NCI-H2081 (cell line): ENCODE results near the gene CITED4.

Experiments used
- DNase-seq, 2 experiments: peaks; one replicate each; lab custom pipeline; 2025; lab: John Stamatoyannopoulos, UW

CITED4 gene

GRCh38 chr1:40853885-40854170 is 8.3 kb downstream of the CITED4 start:
- no peak for DNase-seq

DNA sequence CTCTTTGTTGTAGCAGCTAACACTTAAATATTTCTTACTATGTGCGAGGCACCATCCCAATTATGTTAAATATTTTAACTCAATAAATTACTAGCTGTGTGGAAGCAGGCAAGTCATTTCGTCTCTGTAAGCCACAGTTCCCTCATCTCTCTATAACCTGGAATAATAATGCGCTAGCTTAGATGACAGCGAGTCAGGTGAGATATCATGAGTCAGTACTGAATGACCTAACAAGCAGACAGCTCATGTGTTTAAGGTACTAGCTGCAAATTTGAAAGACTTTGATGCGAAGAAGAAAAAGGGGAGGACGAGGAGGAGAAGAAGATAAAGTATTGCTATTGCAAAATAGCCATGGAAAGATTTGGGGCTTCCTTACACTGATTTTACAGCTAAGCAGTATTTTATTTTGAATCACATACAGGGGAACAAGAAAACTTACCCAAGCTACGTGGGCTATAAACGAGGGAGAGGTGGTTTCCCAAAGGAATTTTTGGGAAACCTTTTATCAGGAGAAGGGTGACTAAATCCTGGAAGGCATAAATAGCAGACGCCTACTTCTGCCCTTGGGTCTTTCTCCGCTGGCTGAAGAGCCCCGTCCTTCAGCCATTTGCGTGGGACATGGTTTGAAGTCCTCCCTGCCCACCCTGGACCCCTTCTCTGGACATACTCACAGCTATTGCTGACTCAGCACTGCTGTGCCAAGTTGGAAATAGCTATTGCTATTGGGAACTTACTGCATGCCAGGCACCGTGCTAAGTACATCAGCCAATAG is 8.9 kb downstream of the CITED4 start:
- no peak for DNase-seq

DNA sequence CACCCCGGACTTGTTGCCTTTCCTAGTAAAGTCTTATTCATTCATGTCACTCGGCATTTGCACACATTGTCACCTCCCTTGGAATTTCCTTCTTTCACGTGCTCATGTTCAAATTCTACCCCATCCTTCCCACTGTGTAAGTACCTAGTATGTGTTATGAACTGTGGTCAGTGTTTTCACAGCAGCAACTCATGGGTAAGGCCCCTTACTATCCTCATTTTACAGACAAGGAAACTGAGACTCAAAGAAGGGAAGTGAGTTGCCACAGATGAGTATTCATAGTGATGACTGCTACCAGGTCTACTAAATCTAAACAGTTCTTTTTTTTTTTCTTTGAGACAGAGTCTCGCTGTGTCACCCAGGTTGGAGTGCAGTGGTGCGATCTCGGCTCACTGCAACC is 10.5 kb downstream of the CITED4 start:
- no peak for DNase-seq

GRCh38 chr1:40849801-40850592 is 12.2 kb downstream of the CITED4 start:
- peak; percentile 69 for DNase-seq

GRCh38 chr1:40848530-40849189 is 13.5 kb downstream of the CITED4 start:
- DNase-seq = peak; percentile 63 to 80

DNA sequence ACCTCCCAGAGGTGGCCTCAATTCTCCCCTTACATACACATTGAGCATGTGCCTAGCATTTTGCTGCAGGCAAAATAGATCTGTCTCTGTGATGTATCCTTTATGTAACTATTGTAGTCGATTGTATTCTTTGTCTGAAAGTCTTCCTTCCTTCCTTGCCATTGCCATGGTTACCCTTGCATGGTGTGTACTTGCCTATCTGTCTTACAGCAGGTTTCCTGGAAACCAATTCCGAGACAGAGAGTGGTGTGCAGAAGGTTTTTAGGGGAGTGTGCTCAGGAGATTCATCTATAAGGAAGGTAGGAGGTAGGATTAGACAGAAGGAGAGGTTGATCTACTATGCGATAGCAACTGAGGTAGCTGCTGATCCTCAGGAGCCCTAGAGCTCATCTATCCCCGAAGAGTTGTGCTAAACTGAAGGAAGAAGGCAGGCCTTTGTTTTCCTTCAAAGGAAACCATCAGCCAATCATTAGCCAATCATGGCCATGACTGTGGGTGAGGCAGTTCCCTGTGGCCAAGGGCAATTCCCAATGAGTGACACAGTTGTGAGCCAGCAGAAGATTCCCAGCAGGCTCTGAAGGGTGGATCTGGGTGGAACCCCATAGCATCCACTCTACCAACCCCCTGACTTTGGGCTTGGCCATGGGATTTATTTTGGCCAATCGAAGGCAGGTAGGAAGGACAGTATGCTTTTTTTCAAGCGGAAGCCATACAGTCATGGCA is 15.0 kb downstream of the CITED4 start:
- DNase-seq = no peak

- no peak for DNase-seq
These were observed 16.3 kb downstream of the CITED4 start for GRCh38 chr1:40845895-40846294.

GRCh38 chr1:40844887-40845878 is 17.0 kb downstream of the CITED4 start:
- no peak for DNase-seq

DNA sequence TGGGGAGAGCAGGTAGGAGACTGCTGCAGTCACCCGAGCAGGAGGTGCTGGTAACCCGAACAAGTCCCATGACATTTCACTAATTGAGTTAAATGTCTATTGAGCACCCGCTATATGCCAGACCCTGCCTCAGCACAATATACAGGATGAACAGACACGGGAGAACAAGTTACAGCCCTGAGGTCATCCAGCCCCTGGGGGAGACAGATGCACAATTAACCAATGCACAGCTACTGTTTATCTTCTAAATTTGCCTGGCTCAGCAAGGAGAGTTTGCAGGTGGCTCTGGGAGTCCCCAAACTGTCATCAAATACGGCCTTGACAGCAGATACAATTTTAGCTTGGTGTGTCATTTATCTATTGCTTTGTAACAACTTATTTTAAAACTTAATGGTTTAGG is 18.1 kb downstream of the CITED4 start:
- peak; percentile 38 to 52 for DNase-seq

DNA sequence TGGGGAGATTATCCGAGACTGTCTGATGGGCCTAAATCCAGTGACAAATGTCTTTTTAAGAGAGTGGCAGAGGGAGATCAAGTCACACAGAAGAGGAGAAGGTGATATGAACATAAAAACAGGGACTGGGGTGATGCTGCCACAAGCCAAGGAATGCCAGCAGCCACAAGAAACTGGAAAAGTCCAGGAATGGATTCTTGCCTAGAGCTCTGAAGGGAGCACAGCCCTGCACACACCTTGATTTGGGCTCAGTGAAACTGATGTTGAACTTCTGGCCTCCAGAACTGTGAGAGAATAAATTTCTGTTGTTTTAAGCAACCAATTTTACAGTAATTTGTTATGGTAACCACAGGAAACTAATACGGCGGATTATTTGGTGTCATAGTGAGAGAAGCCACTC is 19.5 kb downstream of the CITED4 start:
- no peak for DNase-seq

DNA sequence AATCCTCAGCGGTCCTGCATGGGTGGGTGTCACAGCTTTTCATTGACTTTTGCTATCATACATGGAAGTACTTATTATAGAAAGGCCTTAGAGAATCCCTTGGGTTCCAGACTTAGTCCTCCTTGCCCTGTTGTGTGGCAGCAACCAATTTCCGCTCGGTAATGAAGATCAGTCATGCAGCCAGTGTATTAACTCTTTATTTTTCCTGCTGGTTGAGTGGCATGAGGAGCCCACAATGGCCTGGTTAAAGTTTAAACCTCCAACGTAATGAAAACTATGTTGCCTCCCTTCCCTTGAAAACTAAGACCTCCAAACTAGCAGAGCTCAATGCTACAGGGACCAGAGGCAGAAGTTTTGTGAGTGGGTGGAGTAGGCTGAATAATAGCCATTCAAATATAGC is 20.0 kb downstream of the CITED4 start:
- DNase-seq = no peak

GRCh38 chr1:40841602-40842001 is 20.6 kb downstream of the CITED4 start:
- no peak for DNase-seq

DNA sequence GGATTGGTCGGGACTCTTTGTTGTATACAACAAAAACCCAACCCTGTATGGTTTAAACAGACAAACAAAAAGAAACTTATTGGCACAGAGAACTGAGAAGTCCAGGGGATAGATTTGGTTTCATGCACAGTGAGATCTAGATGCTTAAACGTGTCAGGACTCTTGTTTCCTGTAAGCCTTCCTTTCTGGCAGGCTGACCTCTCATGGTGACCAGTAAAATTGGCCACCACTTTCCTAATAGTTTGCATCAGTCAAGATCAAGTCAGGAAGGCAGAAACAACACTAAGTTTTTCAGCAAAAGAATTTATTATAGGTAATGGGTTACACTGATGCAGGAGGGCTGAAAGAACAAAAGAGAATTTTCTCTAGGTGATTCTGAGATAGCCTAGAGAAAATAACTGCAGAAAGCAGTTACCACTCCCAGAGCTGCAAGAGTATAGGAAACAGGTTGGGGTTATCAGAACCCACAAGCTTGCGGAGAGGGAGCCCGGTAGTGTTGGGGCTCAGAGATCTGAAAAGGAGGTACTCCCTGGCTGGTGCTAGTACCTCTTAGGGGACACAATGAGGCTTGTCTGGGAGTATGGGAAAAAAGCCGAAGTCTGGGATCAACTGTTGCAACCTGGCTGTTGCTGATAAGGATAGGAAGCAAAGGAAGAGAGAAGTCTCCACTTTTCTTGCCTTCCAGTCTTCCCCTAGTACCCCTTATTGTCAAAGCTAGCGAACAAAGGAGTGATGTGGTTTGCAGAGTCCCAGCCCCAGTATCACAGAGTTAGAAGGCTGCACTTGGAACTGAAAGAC is 21.4 kb downstream of the CITED4 start:
- DNase-seq = no peak

DNA sequence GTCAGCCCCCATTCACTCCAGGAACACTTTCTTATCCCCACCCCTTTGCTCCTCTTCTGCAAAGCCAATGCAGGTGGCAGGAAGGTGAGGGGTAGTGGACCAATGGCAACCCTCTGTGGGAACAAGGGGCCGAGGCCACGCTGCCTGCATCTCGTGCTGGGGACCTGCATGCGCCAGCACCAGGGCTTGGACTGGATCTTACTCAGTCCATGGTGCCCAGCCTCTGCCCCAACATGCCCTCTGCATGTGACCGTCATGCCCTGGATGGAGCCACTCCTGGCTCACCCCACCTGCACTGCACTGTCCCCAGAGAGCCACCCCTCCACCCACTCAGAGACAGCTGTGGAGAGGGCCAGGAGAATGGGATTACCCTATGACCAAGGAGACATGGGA is 22.2 kb downstream of the CITED4 start:
- no peak for DNase-seq

GRCh38 chr1:40838980-40839942 is 22.9 kb downstream of the CITED4 start:
- no peak for DNase-seq

DNA sequence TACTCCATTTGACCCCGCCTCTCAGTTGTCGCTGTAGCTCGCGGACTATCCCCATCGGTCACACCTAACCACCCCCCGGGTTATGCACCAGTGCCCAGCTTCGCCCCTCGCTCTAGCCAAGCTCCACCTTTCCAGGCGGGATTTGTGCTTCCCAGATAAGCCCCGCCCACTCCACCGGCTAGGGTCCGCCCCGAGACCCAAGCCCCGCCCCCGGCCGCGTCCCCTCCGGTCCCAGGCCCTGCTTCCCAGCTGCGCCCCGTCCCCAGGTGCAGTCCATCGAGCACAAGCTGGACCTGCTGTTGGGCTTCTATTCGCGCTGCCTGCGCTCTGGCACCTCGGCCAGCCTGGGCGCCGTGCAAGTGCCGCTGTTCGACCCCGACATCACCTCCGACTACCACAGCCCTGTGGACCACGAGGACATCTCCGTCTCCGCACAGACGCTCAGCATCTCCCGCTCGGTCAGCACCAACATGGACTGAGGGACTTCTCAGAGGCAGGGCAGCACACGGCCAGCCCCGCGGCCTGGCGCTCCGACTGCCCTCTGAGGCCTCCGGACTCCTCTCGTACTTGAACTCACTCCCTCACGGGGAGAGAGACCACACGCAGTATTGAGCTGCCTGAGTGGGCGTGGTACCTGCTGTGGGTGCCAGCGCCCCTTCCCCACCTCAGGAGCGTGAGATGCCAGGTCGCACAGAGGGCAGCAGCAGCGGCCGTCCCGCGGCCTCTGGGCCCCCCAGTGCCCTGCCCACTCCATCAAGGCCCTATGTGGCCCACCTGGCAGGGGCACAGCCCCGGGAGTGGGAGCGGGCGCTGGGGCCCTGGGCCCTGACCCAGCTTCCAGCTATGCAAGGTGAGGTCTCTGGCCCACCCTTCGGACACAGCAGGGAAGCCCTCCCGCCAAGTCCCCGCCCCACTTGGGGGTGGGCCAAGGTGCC is 23.9 kb downstream of the CITED4 start:
- no peak for DNase-seq

DNA sequence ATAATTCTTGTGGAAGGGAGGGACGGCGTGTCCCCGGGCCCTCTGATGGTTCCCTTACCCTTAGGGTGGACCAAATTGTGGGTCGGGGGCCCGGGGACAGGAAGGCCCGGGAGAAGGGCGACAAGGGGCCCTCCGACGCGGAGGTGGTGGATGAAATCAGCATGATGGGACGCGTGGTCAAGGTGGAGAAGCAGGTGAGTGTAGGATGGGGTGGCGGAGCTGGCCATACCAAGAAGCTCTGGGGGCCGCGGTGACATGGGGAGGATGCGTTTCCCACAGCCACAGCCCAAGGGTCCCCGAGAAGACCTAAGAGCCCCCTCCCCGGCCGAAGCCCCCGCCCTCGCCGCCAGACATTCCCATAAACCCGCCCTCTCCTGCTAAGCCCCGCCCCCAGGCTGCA is 24.6 kb downstream of the CITED4 start:
- DNase-seq = no peak

GRCh38 chr1:40836283-40836682 is 25.9 kb downstream of the CITED4 start:
- no peak for DNase-seq
